ENCODE results near the gene TNFAIP3.

GRCh38 chr6:137866200-137866913 lies 702 bp upstream of the TNFAIP3 start:
- TF ChIP-seq CTCF (IDR thresholded peaks at IDR 0.05) (no peak), POLR2A (IDR thresholded peaks at IDR 0.05) (no peak)

All from thyroid gland (tissue), 4 donors.